ENCODE results near the gene KLF3. TPM values are rescaled to one million over a fixed set of nuclear protein-coding genes. Genes with fewer than 3 reads are reported as not detected.
A peak's percentile ranks its signal among the peaks of the same experiment; 100 is the strongest.

The KLF3 gene
- total RNA-seq (2022) (45.3 and 51.2 TPM in 2 replicates), Bru-seq, nascent RNA (percentile 94 among the genes with signal in this experiment), BruChase-seq, experiment 1, labeled RNA remaining after a 6-hour chase (percentile 78 among the genes with signal in this experiment), BruChase-seq, experiment 2, labeled RNA remaining after a 2-hour chase (percentile 93 among the genes with signal in this experiment)
- long read RNA-seq, full-length matches to known transcripts = 100 of 135 reads
- long read RNA-seq, partial matches to known transcripts = 23 of 135 reads
- long read RNA-seq, other reads (novel, unspliced or antisense) = 12 of 135 reads

DNA sequence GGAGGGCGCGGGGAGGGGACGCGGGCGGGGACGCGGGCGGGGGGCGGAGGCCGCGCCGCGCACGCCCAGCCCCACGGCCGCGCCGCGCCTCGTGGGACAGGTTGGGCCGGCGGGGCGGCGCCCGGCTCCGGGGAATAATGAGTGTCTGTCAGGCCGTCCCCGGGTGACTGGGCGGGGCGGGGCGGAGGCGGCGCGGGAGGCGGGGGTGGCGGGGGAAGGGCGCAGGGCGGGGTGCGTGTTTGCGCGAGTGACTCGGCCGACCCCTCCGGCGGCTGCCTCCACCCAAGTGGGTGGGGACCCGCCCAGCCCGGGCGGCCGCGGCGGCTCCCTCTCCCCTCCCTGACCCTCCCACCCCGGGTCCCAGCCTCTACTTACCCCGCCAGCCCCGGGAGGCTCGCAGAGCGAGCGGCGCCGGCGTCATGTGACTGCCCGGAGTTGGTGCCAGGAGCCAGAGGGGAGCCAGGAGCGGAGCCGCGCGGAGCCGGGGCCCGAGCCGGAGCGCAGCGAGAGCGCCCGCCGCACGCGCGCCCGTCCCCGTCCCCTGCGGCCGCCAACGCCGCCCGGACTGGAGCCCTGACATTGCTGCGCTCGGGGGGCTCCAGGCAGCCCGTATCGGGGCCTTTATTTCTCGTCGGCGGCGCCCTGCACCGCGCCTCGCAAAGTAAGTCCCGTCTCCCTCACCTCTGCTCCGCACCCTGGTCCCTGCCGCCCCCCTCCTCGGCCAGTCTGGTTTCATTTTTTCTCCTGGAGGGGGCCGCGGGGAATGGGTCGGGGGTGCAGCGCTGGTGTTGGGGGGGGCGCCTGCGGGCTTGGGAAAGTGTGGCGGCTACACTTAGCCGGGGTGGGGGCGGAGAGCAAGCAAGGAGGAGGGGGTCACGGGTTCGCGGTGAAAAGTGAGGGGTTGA is at the start of gene KLF3:
KLF3 (plus strand) TSS at position 399 of the 905 bp plus-strand sequence. CDS start 16,427 bp downstream, outside the sequence.
- Mint-ChIP-seq H3K36me3 (ENCODE audit: insufficient read depth, unreplicated experiment) (peaks cover 9% of the 10 kb centered on the region), H3K27me3 (ENCODE audit: insufficient read depth, unreplicated experiment) (no peaks in the 10 kb centered on the region), H3K27ac (ENCODE audit: low read depth, unreplicated experiment) (peak within 1 kb of the TSS; percentile 76), H3K4me3 (ENCODE audit: unreplicated experiment) (peak within 1 kb of the TSS; percentile 92), H3K9me3 (ENCODE audit: unreplicated experiment) (peaks cover 10% of the 10 kb centered on the region), H3K4me1 (ENCODE audit: insufficient read depth, unreplicated experiment) (peaks cover 11% of the 10 kb centered on the region)
- CTCF ChIA-PET = no interaction called here
- POLR2A ChIA-PET = interaction anchor here (1.2 to 5.3 kb wide), 8 partner anchors 10 to 278 kb away, joined by 3 to 91 read pairs (median 8); no protein-coding TSS in a partner anchor
- peak; percentile 83 for DNase-seq (ENCODE audit: unreplicated experiment)
- intact Hi-C loops (cut with micrococcal nuclease) = no loop called here
- BruUV-seq (replicated peaks) = no TSS peak
- TF ChIP-seq, protein P1, sequence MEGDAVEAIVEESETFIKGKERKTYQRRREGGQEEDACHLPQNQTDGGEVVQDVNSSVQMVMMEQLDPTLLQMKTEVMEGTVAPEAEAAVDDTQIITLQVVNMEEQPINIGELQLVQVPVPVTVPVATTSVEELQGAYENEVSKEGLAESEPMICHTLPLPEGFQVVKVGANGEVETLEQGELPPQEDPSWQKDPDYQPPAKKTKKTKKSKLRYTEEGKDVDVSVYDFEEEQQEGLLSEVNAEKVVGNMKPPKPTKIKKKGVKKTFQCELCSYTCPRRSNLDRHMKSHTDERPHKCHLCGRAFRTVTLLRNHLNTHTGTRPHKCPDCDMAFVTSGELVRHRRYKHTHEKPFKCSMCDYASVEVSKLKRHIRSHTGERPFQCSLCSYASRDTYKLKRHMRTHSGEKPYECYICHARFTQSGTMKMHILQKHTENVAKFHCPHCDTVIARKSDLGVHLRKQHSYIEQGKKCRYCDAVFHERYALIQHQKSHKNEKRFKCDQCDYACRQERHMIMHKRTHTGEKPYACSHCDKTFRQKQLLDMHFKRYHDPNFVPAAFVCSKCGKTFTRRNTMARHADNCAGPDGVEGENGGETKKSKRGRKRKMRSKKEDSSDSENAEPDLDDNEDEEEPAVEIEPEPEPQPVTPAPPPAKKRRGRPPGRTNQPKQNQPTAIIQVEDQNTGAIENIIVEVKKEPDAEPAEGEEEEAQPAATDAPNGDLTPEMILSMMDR (IDR thresholded peaks at IDR 0.05; ENCODE audit: unreplicated experiment) = no peak

DNA sequence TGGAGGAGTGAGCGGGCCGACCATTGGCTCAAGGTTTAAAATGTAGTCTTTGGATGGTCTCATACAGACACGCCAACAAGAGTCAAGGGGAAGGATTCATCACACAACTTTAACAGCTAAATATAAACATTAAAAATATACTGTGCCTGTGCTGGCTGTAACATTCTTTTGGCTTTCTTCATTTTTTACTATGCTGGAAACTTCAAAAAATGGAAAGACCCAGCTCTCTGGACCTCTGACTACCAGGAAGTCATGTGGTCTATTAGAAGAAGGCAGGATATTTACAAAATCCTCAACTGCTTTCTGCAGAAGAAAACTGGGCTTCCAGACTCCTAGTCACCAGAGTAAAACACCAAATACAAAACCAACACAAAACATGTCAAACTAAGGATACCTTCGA is 49.8 kb upstream of the KLF3 start:
- CTCF ChIA-PET = no interaction called here
- intact Hi-C loops (cut with micrococcal nuclease) = no loop called here

DNA sequence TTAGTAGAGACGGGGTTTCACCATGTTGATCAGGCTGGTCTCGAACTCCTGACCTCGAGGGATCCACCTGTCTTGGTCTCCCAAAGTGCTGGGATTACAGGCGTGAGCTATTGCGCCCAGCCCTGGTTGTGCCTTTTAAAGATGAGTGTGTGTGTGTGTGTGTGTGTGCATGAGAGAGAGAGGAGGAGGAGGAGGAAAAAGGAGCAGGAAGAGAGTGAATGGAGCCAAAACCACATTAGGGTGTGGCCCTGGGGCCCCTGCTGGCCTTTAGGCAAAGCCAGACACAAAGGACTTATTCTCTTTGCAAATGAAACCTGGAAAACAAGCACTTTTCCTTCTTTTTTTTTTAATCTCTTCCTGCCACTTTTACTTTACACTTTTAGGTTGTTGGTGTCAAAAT is 48.2 kb upstream of the KLF3 start:
- Mint-ChIP-seq H3K4me3 (ENCODE audit: unreplicated experiment) (no peak overlapping the region), H3K36me3 (ENCODE audit: insufficient read depth, unreplicated experiment) (no peaks in the 10 kb centered on the region), H3K27me3 (ENCODE audit: insufficient read depth, unreplicated experiment) (no peaks in the 10 kb centered on the region), H3K9me3 (ENCODE audit: unreplicated experiment) (no peaks in the 10 kb centered on the region), H3K27ac (ENCODE audit: low read depth, unreplicated experiment) (peak overlapping the region; percentile 16), H3K4me1 (ENCODE audit: insufficient read depth, unreplicated experiment) (peaks cover 28% of the 10 kb centered on the region)
- POLR2A ChIA-PET = interaction anchor here (1.6 kb wide), 1 partner anchor 229 kb away, joined by 4 read pairs; no protein-coding TSS in a partner anchor
- CTCF ChIA-PET = interaction anchor here (0.6 to 1.7 kb wide), 5 partner anchors 59 to 433 kb away, joined by 3 to 6 read pairs (median 4); no protein-coding TSS in a partner anchor
- peak; percentile 68 for DNase-seq (ENCODE audit: unreplicated experiment)
- intact Hi-C loops (cut with micrococcal nuclease) = no loop called here
- TF ChIP-seq, protein P1 (IDR thresholded peaks at IDR 0.05; ENCODE audit: unreplicated experiment) = no peak
- BruUV-seq (replicated peaks) = no TSS peak

More for the DNA sequence above, 49.8 kb upstream of the KLF3 start:
- TF ChIP-seq, protein P1 (IDR thresholded peaks at IDR 0.05; ENCODE audit: unreplicated experiment) = no peak
- H3K27me3 Mint-ChIP-seq (ENCODE audit: insufficient read depth, unreplicated experiment) = no peaks in the 10 kb centered on the region
- no peak overlapping the region for H3K4me3 Mint-ChIP-seq (ENCODE audit: unreplicated experiment)
- H3K4me1 Mint-ChIP-seq (ENCODE audit: insufficient read depth, unreplicated experiment) = peaks cover 21% of the 10 kb centered on the region
- H3K36me3 Mint-ChIP-seq (ENCODE audit: insufficient read depth, unreplicated experiment) = no peaks in the 10 kb centered on the region
- no peak overlapping the region for H3K27ac Mint-ChIP-seq (ENCODE audit: low read depth, unreplicated experiment)
- BruUV-seq (replicated peaks) = no TSS peak
- H3K9me3 Mint-ChIP-seq (ENCODE audit: unreplicated experiment) = no peaks in the 10 kb centered on the region
- POLR2A ChIA-PET = interaction anchor here (1.2 to 2.6 kb wide), 2 partner anchors 11 to 53 kb away, joined by 6 to 7 read pairs; no protein-coding TSS in a partner anchor
- no peak for DNase-seq (ENCODE audit: unreplicated experiment)

DNA sequence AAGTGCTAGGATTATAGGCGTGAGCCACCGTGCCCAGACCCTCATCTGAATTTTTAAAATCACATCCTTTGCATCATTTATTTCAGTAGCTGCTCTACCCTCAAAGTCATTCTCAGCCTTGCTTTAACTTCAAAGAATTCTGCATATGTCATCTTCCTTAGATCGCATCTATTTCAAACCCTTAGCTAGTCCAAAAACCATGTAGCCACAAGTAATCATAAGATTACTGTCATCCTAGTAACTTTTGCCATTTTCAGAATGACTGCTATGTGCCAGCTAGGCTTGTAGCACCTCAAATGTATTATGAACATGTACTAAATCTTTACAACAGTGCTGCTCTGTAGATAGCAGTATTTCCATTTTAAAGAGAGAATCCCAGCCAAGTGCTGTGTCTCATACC is 45.5 kb upstream of the KLF3 start:
- intact Hi-C loops (cut with micrococcal nuclease) = no loop called here
- Mint-ChIP-seq H3K36me3 (ENCODE audit: insufficient read depth, unreplicated experiment) (no peaks in the 10 kb centered on the region), H3K9me3 (ENCODE audit: unreplicated experiment) (no peaks in the 10 kb centered on the region), H3K27me3 (ENCODE audit: insufficient read depth, unreplicated experiment) (no peaks in the 10 kb centered on the region), H3K4me1 (ENCODE audit: insufficient read depth, unreplicated experiment) (peaks cover 34% of the 10 kb centered on the region), H3K27ac (ENCODE audit: low read depth, unreplicated experiment) (no peak overlapping the region), H3K4me3 (ENCODE audit: unreplicated experiment) (no peak overlapping the region)
- no TSS peak for BruUV-seq (replicated peaks)
- ChIA-PET CTCF (interaction anchor here (0.6 kb wide), 1 partner anchor 78 kb away, joined by 3 read pairs; no protein-coding TSS in a partner anchor), POLR2A (interaction anchor here (0.8 kb wide), 1 partner anchor 234 kb away, joined by 4 read pairs; no protein-coding TSS in a partner anchor)
- TF ChIP-seq, protein P1 (IDR thresholded peaks at IDR 0.05; ENCODE audit: unreplicated experiment) = no peak
- DNase-seq (ENCODE audit: unreplicated experiment) = no peak

Measured in MCF 10A (cell line).